K562 (cell line): ENCODE results near the gene IGIP. TPM values are rescaled to one million over a fixed set of nuclear protein-coding genes. Genes with fewer than 3 reads are reported as not detected.
A peak's percentile ranks its signal among the peaks of the same experiment; 100 is the strongest.

ENCODE experiments used
- ARHGAP35 ChIP-seq: fragments of 450-650 bp; IDR thresholded peaks from 2 replicates; pipeline ENCODE4 v1.6.1; 2018; ENCODE audit not compliant: partially characterized antibody
- ATF7 ChIP-seq: fragments of 450-650 bp; IDR thresholded peaks from 2 replicates; pipeline ENCODE4 v1.7.1; 2014; ENCODE audit warnings: mild to moderate bottlenecking, moderate library complexity
- CHAMP1 ChIP-seq: fragments of 450-650 bp; IDR thresholded peaks from 2 replicates; pipeline ENCODE4 v1.6.1; 2016; ENCODE audit warnings: mild to moderate bottlenecking
- E2F6 ChIP-seq, 2 experiments: IDR thresholded peaks; 2 replicates each; pipeline ENCODE4 v1.6.1; 2011; ENCODE audit warnings: borderline replicate concordance in 1 of 2, control low read depth in 1 of 2, low read depth in 1 of 2, low read length in 1 of 2, mild to moderate bottlenecking in 1 of 2, mixed read lengths in 1 of 2, moderate library complexity in 1 of 2; ENCODE audit not compliant: insufficient read depth in 1 of 2, insufficient read length in 1 of 2, poor library complexity in 1 of 2, severe bottlenecking in 1 of 2; ENCODE audit errors: extremely low read depth in 1 of 2
- GTF2E2 ChIP-seq: fragments of 200-800 bp; sonication (Bioruptor generic); IDR thresholded peaks from 2 replicates; pipeline ENCODE4 v1.6.1; 2016; ENCODE audit warnings: missing genetic modification characterization, missing compliant biosample characterization
- LARP7 ChIP-seq: fragments of 450-650 bp; IDR thresholded peaks from 2 replicates; pipeline ENCODE4 v1.6.1; 2016
- MTA3 ChIP-seq: fragments of 450-650 bp; formaldehyde crosslinking; IDR thresholded peaks from 2 replicates; pipeline ENCODE4 v1.6.1; 2017; ENCODE audit warnings: mild to moderate bottlenecking, borderline replicate concordance
- PHF8 ChIP-seq: fragments of 200-600 bp; sonication (generic); IDR thresholded peaks from 2 replicates; pipeline ENCODE4 v1.6.1; 2012; ENCODE audit warnings: mixed run types, mild to moderate bottlenecking, inconsistent platforms, low read length, moderate library complexity, borderline replicate concordance
- RFX1 ChIP-seq: fragments of 450-650 bp; IDR thresholded peaks from 2 replicates; pipeline ENCODE4 v1.6.1; 2016; ENCODE audit warnings: mild to moderate bottlenecking, moderate library complexity
- ZSCAN29 ChIP-seq: fragments of 450-650 bp; IDR thresholded peaks from 2 replicates; pipeline ENCODE4 v1.6.1; 2017
- polyA plus RNA-seq, 8 experiments: library from polyadenylated mRNA; depleted of rRNA in 4 of 8; stranded (reverse) in 5 of 8; unstranded in 3 of 8; fragments of >200 nt; fragmentation: Nextera tagmentation in 2 of 8; fragmentation: Illumina TruSeq in 1 of 8; extraction: Ambion mirVana in 2 of 8; extraction: Trizol in 1 of 8; gene quantifications; 2 replicates each; pipeline versions ENCODE4 v1.2.1 to v1.2.3, GENCODE V29; 2011 to 2014; ENCODE audit warnings: inconsistent platforms in 1 of 8, missing spikeins in 1 of 8
- total RNA-seq, 7 experiments: library from RNA; depleted of rRNA in 6 of 7; stranded (reverse); fragments of >200 nt in 6 of 7; fragmentation: Illumina TruSeq in 2 of 7; extraction: Trizol in 2 of 7; gene quantifications; 2 replicates each; pipeline versions ENCODE4 v1.2.1 to v1.2.3, GENCODE V29; 2011 to 2021; ENCODE audit warnings: low replicate concordance in 1 of 7
- TF ChIP-seq, protein P1 (sequence below): fragments of 250-450 bp; sonication (Bioruptor Pico); IDR thresholded peaks from 2 replicates; pipeline ENCODE4 v1.4.0; 2020
- TF ChIP-seq, protein P2 (sequence below): fragments of 250-450 bp; sonication (Bioruptor Pico); IDR thresholded peaks from 2 replicates; pipeline ENCODE4 v1.9.0; 2021; ENCODE audit warnings: mild to moderate bottlenecking, inconsistent platforms
- TF ChIP-seq, protein P3 (sequence below): sonication (generic); formaldehyde crosslinking; IDR thresholded peaks from 2 replicates; pipeline ENCODE4 v1.8.0; 2022; ENCODE audit warnings: mild to moderate bottlenecking, missing genetic modification reagents

The IGIP gene
- total and polyA plus RNA-seq, 9 of the 15 experiments (the other 6 are each of a cell fraction or from before 2014, with no cell fraction given): 0.52 to 1.6 (median 1.2) TPM

DNA sequence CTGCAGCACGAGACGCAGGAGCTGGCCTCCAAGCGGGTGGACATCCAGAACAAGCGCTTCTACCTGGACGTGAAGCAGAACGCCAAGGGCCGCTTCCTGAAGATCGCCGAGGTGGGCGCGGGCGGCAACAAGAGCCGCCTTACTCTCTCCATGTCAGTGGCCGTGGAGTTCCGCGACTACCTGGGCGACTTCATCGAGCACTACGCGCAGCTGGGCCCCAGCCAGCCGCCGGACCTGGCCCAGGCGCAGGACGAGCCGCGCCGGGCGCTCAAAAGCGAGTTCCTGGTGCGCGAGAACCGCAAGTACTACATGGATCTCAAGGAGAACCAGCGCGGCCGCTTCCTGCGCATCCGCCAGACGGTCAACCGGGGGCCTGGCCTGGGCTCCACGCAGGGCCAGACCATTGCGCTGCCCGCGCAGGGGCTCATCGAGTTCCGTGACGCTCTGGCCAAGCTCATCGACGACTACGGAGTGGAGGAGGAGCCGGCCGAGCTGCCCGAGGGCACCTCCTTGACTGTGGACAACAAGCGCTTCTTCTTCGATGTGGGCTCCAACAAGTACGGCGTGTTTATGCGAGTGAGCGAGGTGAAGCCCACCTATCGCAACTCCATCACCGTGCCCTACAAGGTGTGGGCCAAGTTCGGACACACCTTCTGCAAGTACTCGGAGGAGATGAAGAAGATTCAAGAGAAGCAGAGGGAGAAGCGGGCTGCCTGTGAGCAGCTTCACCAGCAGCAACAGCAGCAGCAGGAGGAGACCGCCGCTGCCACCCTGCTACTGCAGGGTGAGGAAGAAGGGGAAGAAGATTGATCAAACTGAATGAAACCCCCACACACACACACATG, 11.2 kb upstream of the IGIP start (continued):
- TF ChIP-seq LARP7 (0 out of 2 replicates have a peak, but pooled peaks have one; percentile 40), ZSCAN29 (0 out of 2 replicates have a peak, but pooled peaks have one; percentile 28), ATF7 (peak; percentile 92), CHAMP1 (no peak), ARHGAP35 (no peak), RFX1 (no peak), E2F6 (IDR thresholded peaks at IDR 0.05; ENCODE audit: borderline replicate concordance in 1 of 2, extremely low read depth in 1 of 2, insufficient read depth in 1 of 2, insufficient read length in 1 of 2, low read depth in 1 of 2, low read length in 1 of 2, poor library complexity in 1 of 2, severe bottlenecking in 1 of 2) (peak in 1 of 2 experiments; percentile 9), PHF8 (peak; percentile 20; the same call in 1 of the 2 replicates), MTA3 (peak; percentile 43; the same call in 1 of the 2 replicates), GTF2E2 (tag) (peak; percentile 58; the same call in 1 of the 2 replicates)
- TF ChIP-seq, protein P1, sequence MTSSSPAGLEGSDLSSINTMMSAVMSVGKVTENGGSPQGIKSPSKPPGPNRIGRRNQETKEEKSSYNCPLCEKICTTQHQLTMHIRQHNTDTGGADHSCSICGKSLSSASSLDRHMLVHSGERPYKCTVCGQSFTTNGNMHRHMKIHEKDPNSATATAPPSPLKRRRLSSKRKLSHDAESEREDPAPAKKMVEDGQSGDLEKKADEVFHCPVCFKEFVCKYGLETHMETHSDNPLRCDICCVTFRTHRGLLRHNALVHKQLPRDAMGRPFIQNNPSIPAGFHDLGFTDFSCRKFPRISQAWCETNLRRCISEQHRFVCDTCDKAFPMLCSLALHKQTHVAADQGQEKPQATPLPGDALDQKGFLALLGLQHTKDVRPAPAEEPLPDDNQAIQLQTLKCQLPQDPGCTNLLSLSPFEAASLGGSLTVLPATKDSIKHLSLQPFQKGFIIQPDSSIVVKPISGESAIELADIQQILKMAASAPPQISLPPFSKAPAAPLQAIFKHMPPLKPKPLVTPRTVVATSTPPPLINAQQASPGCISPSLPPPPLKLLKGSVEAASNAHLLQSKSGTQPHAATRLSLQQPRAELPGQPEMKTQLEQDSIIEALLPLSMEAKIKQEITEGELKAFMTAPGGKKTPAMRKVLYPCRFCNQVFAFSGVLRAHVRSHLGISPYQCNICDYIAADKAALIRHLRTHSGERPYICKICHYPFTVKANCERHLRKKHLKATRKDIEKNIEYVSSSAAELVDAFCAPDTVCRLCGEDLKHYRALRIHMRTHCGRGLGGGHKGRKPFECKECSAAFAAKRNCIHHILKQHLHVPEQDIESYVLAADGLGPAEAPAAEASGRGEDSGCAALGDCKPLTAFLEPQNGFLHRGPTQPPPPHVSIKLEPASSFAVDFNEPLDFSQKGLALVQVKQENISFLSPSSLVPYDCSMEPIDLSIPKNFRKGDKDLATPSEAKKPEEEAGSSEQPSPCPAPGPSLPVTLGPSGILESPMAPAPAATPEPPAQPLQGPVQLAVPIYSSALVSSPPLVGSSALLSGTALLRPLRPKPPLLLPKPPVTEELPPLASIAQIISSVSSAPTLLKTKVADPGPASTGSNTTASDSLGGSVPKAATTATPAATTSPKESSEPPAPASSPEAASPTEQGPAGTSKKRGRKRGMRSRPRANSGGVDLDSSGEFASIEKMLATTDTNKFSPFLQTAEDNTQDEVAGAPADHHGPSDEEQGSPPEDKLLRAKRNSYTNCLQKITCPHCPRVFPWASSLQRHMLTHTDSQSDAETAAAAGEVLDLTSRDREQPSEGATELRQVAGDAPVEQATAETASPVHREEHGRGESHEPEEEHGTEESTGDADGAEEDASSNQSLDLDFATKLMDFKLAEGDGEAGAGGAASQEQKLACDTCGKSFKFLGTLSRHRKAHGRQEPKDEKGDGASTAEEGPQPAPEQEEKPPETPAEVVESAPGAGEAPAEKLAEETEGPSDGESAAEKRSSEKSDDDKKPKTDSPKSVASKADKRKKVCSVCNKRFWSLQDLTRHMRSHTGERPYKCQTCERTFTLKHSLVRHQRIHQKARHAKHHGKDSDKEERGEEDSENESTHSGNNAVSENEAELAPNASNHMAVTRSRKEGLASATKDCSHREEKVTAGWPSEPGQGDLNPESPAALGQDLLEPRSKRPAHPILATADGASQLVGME: 0 out of 2 replicates have a peak, but pooled peaks have one; percentile 60
- TF ChIP-seq, protein P2, sequence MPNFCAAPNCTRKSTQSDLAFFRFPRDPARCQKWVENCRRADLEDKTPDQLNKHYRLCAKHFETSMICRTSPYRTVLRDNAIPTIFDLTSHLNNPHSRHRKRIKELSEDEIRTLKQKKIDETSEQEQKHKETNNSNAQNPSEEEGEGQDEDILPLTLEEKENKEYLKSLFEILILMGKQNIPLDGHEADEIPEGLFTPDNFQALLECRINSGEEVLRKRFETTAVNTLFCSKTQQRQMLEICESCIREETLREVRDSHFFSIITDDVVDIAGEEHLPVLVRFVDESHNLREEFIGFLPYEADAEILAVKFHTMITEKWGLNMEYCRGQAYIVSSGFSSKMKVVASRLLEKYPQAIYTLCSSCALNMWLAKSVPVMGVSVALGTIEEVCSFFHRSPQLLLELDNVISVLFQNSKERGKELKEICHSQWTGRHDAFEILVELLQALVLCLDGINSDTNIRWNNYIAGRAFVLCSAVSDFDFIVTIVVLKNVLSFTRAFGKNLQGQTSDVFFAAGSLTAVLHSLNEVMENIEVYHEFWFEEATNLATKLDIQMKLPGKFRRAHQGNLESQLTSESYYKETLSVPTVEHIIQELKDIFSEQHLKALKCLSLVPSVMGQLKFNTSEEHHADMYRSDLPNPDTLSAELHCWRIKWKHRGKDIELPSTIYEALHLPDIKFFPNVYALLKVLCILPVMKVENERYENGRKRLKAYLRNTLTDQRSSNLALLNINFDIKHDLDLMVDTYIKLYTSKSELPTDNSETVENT (CRISPR knock-in tag): peak; percentile 14; the same call in 1 of the 2 replicates
- TF ChIP-seq, protein P3, sequence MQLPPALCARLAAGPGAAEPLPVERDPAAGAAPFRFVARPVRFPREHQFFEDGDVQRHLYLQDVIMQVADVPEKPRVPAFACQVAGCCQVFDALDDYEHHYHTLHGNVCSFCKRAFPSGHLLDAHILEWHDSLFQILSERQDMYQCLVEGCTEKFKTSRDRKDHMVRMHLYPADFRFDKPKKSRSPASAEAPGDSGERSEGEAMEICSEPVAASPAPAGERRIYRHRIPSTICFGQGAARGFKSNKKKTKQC: no peak
